Measurements from ENCODE around the gene HNRNPF. TPM values are rescaled to one million over a fixed set of nuclear protein-coding genes. Genes with fewer than 3 reads are reported as not detected.
"Not testable (repeated sequence)": the region's sequence is repeated elsewhere in the genome, so short reads cannot be mapped to it uniquely, and the experiment has no call there.

The HNRNPF gene
- total RNA-seq, 4 donors from 2014 or later, result 145 to 177 (median 160) TPM

GRCh38 chr10:43340619-43341018 lies 68.4 kb downstream of the HNRNPF start:
- H3K9me3 ChIP-seq, result no peaks in the 10 kb centered on the region
- H3K27ac ChIP-seq, result no peak overlapping the region
- H3K4me1 ChIP-seq, result peaks cover 0 to 5% (median 0%) of the 10 kb centered on the region in 4 donors
- H3K4me3 ChIP-seq, result no peak overlapping the region
- H3K36me3 ChIP-seq, result no peaks in the 10 kb centered on the region
- no peaks in the 10 kb centered on the region for H3K27me3 ChIP-seq
- DNase-seq, result no peak
- no peak for TF ChIP-seq POLR2A (IDR thresholded peaks at IDR 0.05)
- TF ChIP-seq, protein P1, sequence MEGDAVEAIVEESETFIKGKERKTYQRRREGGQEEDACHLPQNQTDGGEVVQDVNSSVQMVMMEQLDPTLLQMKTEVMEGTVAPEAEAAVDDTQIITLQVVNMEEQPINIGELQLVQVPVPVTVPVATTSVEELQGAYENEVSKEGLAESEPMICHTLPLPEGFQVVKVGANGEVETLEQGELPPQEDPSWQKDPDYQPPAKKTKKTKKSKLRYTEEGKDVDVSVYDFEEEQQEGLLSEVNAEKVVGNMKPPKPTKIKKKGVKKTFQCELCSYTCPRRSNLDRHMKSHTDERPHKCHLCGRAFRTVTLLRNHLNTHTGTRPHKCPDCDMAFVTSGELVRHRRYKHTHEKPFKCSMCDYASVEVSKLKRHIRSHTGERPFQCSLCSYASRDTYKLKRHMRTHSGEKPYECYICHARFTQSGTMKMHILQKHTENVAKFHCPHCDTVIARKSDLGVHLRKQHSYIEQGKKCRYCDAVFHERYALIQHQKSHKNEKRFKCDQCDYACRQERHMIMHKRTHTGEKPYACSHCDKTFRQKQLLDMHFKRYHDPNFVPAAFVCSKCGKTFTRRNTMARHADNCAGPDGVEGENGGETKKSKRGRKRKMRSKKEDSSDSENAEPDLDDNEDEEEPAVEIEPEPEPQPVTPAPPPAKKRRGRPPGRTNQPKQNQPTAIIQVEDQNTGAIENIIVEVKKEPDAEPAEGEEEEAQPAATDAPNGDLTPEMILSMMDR (IDR thresholded peaks at IDR 0.05), result no peak

DNA sequence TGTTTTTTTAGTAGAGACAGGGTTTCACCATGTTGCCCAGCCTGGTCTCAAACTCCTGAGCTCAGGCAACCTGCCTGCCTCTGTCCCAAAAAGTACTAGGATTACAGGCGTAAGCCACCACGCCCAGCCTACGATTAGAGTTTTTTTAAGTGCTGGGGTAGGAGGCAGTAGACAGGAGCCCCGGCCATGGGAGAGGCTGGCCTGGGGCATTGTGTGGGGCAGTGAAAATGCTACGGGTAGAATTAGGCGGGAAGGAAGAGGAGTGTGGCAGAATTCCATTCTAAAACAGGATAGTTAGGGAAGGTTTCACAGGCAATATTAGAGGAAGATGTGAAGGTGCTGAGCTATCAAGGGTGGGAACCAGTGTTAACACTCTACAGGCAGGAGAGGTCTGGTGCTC lies 68.9 kb downstream of the HNRNPF start:
- H3K4me3 ChIP-seq, result no peak overlapping the region
- no peaks in the 10 kb centered on the region for H3K9me3 ChIP-seq
- no peaks in the 10 kb centered on the region for H3K36me3 ChIP-seq
- H3K27ac ChIP-seq, result no peak overlapping the region
- TF ChIP-seq POLR2A (IDR thresholded peaks at IDR 0.05), result no peak
- TF ChIP-seq, protein P1 (IDR thresholded peaks at IDR 0.05), result no peak
- DNase-seq, result no peak
- peaks cover 0 to 5% (median 0%) of the 10 kb centered on the region in 4 donors for H3K4me1 ChIP-seq
- no peaks in the 10 kb centered on the region for H3K27me3 ChIP-seq

- TF ChIP-seq, protein P1 (IDR thresholded peaks at IDR 0.05), result no peak
- no peak for TF ChIP-seq POLR2A (IDR thresholded peaks at IDR 0.05)
- Histone ChIP-seq H3K4me1 (peaks cover 0 to 5% (median 0%) of the 10 kb centered on the region in 4 donors), H3K9me3 (no peaks in the 10 kb centered on the region), H3K36me3 (no peaks in the 10 kb centered on the region), H3K27me3 (no peaks in the 10 kb centered on the region), H3K4me3 (no peak overlapping the region), H3K27ac (no peak overlapping the region)
- no peak for DNase-seq
These were observed 69.8 kb downstream of the HNRNPF start for GRCh38 chr10:43339136-43339535.

- no peak for TF ChIP-seq POLR2A (IDR thresholded peaks at IDR 0.05)
- TF ChIP-seq, protein P1 (IDR thresholded peaks at IDR 0.05), result no peak
- no peak for DNase-seq
- Histone ChIP-seq H3K36me3 (no peaks in the 10 kb centered on the region), H3K4me1 (peaks cover 0 to 5% (median 0%) of the 10 kb centered on the region in 4 donors), H3K9me3 (no peaks in the 10 kb centered on the region), H3K4me3 (no peak overlapping the region), H3K27ac (no peak overlapping the region), H3K27me3 (no peaks in the 10 kb centered on the region)
These were observed 70.9 kb downstream of the HNRNPF start for GRCh38 chr10:43338117-43338516.

DNA sequence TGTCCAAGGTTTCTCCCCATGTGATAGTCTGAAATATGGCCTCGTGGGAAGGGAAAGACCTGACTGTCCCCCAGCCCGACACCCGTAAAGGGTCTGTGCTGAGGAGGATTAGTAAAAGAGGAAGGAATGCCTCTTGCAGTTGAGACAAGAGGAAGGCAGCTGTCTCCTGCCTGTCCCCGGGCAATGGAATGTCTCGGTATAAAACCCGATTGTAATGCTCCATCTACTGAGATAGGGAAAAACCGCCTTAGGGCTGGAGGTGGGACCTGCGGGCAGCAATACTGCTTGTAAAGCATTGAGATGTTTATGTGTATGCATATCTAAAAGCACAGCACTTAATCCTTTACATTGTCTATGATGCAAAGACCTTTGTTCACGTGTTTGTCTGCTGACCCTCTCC lies 71.5 kb downstream of the HNRNPF start:
- H3K9me3 ChIP-seq, DNase-seq, H3K36me3 ChIP-seq, H3K4me1 ChIP-seq, H3K27me3 ChIP-seq, H3K4me3 ChIP-seq, H3K27ac ChIP-seq: not testable (repeated sequence)

DNA sequence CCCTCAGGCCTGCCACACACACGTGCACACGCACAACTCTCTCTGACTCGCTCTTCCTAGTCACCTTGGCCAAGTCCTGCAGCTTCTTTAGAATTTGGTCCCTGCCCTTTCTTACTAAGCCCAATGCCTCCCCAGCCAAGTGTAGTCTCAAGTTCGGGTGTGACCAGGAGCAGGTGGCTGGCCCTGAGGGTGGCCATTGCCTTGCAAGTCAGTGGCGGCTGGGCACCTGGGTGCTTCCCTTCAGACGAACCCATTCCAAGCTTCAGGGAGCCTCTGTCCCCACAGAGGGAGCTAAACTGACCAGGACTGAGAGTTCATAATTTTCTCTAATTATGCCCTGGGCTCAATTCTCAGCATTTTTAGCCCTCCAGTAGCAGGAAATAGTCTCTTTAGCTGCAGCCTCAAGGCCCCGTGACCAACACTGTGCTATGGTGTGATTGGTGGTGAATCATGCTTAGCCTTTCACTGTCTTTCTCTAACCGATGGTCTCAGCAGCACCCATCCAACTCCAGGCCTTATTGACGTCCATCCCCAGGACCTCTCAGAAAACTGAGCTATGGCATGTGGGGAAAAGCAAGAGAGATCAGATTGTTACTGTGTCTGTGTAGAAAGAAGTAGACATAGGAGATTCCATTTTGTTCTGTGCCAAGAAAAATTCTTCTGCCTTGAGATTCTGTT lies 72.2 kb downstream of the HNRNPF start:
- Histone ChIP-seq H3K4me3 (no peak overlapping the region), H3K27ac (no peak overlapping the region), H3K4me1 (peaks cover 0 to 5% (median 0%) of the 10 kb centered on the region in 4 donors), H3K27me3 (no peaks in the 10 kb centered on the region), H3K9me3 (no peaks in the 10 kb centered on the region), H3K36me3 (no peaks in the 10 kb centered on the region)
- TF ChIP-seq, protein P1 (IDR thresholded peaks at IDR 0.05), result no peak
- TF ChIP-seq POLR2A (IDR thresholded peaks at IDR 0.05), result no peak
- no peak for DNase-seq

Data from Peyer's patch (tissue), 4 donors.